GM23248 (cell line): ENCODE data around the gene GABBR2. TPM values are rescaled to one million over a fixed set of nuclear protein-coding genes. Genes with fewer than 3 reads are reported as not detected.

Experiments
- DNase-seq: peaks from one replicate; pipeline ENCODE4 v3.0.0-alpha.2; 2015
- H2AFZ ChIP-seq: fragments of 200-600 bp; sonication (generic); 2 replicates; pipeline ENCODE4 v1.6.1; 2016; ENCODE audit warnings: antibody characterized with exemption
- H3F3A ChIP-seq: fragments of 200-600 bp; sonication (generic); 2 replicates; pipeline ENCODE4 v1.6.1; 2016; ENCODE audit warnings: mild to moderate bottlenecking, antibody characterized with exemption, mixed run types; ENCODE audit not compliant: insufficient read depth
- H3K27ac ChIP-seq: fragments of 200-600 bp; sonication (generic); 2 replicates; pipeline ENCODE4 v1.5.1; 2016; ENCODE audit warnings: mild to moderate bottlenecking
- H3K27me3 ChIP-seq: fragments of 200-600 bp; sonication (generic); replicated peaks from 2 replicates; pipeline ENCODE4 v1.6.1; 2016; ENCODE audit warnings: mild to moderate bottlenecking; ENCODE audit not compliant: insufficient read depth
- H3K36me3 ChIP-seq: fragments of 200-600 bp; sonication (generic); 2 replicates; pipeline ENCODE4 v1.6.1; 2016; ENCODE audit warnings: low read depth, mild to moderate bottlenecking
- H3K4me1 ChIP-seq: fragments of 200-600 bp; sonication (generic); 2 replicates; pipeline ENCODE4 v1.6.1; 2016; ENCODE audit warnings: mild to moderate bottlenecking; ENCODE audit not compliant: insufficient read depth
- H3K4me2 ChIP-seq: fragments of 200-600 bp; sonication (generic); one replicate; pipeline ENCODE4 v1.6.1; 2016; ENCODE audit warnings: mild to moderate bottlenecking; ENCODE audit not compliant: unreplicated experiment
- H3K4me3 ChIP-seq: fragments of 200-600 bp; sonication (generic); 2 replicates; pipeline ENCODE4 v1.5.1; 2016; ENCODE audit warnings: mild to moderate bottlenecking
- H3K79me2 ChIP-seq: fragments of 200-600 bp; sonication (generic); 2 replicates; pipeline ENCODE4 v1.6.1; 2016; ENCODE audit warnings: mild to moderate bottlenecking; ENCODE audit not compliant: insufficient read depth
- H3K9ac ChIP-seq: fragments of 200-600 bp; sonication (generic); 2 replicates; pipeline ENCODE4 v1.6.1; 2016; ENCODE audit warnings: mild to moderate bottlenecking
- H3K9me2 ChIP-seq: fragments of 200-600 bp; sonication (generic); 2 replicates; pipeline ENCODE4 v1.6.1; 2016; ENCODE audit warnings: mixed run types, mild to moderate bottlenecking, moderate library complexity; ENCODE audit not compliant: insufficient read depth
- H3K9me3 ChIP-seq: fragments of 200-600 bp; sonication (generic); one replicate; pipeline ENCODE4 v1.6.1; 2017; ENCODE audit warnings: low read depth
- H4K20me1 ChIP-seq: fragments of 200-600 bp; sonication (generic); 2 replicates; pipeline ENCODE4 v1.6.0; 2016; ENCODE audit not compliant: insufficient read depth
- EZH2 ChIP-seq: fragments of 200-600 bp; sonication (generic); IDR thresholded peaks from 2 replicates; pipeline ENCODE4 v1.6.1; 2018; ENCODE audit warnings: antibody characterized with exemption, mild to moderate bottlenecking; ENCODE audit not compliant: insufficient read depth, poor library complexity, severe bottlenecking
- EZH2phosphoT487 ChIP-seq: fragments of 200-600 bp; sonication (generic); IDR thresholded peaks from 2 replicates; pipeline ENCODE4 v1.6.1; 2018; ENCODE audit warnings: antibody characterized with exemption, moderate library complexity, mild to moderate bottlenecking, low read depth; ENCODE audit not compliant: insufficient read depth
- WGBS, 2 experiments: methylation state at CpG; one replicate each; pipeline ENCODE4 v1.1.6; 2015 to 2017; ENCODE audit warnings: low lambda C conversion rate in 2 of 2, low coverage in 1 of 2; ENCODE audit errors: missing lambda C conversion rate in 2 of 2; 5-methylcytosine and 5-hydroxymethylcytosine counted together
- in situ Hi-C: fragments of 300-500 bp; cut with MboI; formaldehyde crosslinking; loops from 2 replicates; pipeline ENCODE4 v1.15.0; 2020
- polyA plus RNA-seq: library from polyadenylated mRNA; unstranded; fragments of >200 nt; fragmentation: Nextera tagmentation; extraction: Ambion mirVana; gene quantifications from 2 replicates; pipeline ENCODE4 v1.2.1, GENCODE V29; 2016
- total RNA-seq: library from RNA; depleted of rRNA; stranded (reverse); fragments of >200 nt; shearing (Covaris generic); gene quantifications from 2 replicates; pipeline ENCODE4 v1.2.3, GENCODE V29; 2014

The GABBR2 gene
- total and polyA plus RNA-seq, 2 experiments from 2014 or later, result 7.5 to 13.4 TPM

DNA sequence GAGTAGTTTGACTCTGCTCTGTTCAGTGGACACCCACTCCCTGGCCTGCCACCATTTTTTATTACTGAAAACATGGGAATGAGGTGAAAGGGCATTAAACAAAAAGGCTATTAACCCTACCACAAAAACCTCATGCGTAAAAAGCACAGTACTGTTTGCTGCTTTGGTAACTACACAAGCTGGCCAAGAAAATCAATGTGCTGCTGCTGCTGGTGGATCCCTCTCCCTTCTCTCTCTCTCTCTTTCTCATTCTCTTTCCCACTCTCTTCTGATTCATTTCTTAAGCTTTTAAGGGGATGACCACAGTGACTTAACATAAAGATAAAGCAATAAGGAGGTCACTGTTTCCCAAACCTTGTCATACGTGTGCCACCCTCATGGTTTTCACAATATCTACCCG is 270.1 kb downstream of the GABBR2 start:
- DNase-seq, result peak; percentile 46
- H3K36me3 ChIP-seq, result no peaks in the 10 kb centered on the region

DNA sequence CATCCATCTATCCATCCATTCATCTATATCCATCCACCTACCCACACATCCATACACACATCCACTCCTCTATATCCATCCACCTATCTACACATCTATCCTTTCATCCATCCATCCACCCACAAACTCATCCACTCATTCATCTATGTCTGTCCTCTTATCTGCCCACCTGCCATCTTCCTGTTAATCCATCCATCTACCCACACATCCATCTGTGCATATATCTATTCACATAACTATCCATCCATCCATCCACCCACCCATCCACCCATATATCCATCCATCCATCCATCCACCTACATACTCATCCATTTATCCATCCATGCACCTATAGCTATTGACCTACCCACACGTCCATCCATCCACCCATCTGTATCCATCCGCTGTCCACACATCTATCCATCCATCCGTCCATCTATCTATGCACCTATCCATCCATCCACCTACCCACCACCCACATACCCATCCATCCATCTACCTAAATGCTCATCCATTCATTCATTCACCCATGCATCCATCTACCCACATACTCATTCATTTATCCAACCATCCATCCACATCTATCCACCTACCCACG is 271.2 kb downstream of the GABBR2 start:
- H3K4me3 ChIP-seq, result no peak overlapping the region
- H3F3A ChIP-seq, result no peaks in the 10 kb centered on the region
- no peaks in the 10 kb centered on the region for H3K36me3 ChIP-seq
- no peaks in the 10 kb centered on the region for H3K9me2 ChIP-seq
- H3K4me1 ChIP-seq, result 0 out of 2 replicates have a peak, but pooled peaks cover 4% of the 10 kb centered on the region
- in situ Hi-C loops, result no loop called here
- TF ChIP-seq EZH2, result no peak
- TF ChIP-seq EZH2phosphoT487, result no peak
- H3K9me3 ChIP-seq, result no peaks in the 10 kb centered on the region
- no peak overlapping the region for H2AFZ ChIP-seq
- H3K27me3 ChIP-seq, result no peaks in the 10 kb centered on the region
- H4K20me1 ChIP-seq, result no peaks in the 10 kb centered on the region
- no peak overlapping the region for H3K9ac ChIP-seq
- H3K79me2 ChIP-seq, result no peaks in the 10 kb centered on the region
- no peak overlapping the region for H3K27ac ChIP-seq
- no peak overlapping the region for H3K4me2 ChIP-seq
- 57 to 63% methylated on average over 4 of the region's 4 CpGs for WGBS, 2 experiments
- DNase-seq, result no peak

More for the DNA sequence above, 270.1 kb downstream of the GABBR2 start:
- Histone ChIP-seq H3K9me3 (no peaks in the 10 kb centered on the region), H3K27ac (no peak overlapping the region), H3K9me2 (no peaks in the 10 kb centered on the region), H3K79me2 (no peaks in the 10 kb centered on the region), H3K4me3 (no peak overlapping the region), H2AFZ (no peak overlapping the region), H4K20me1 (no peaks in the 10 kb centered on the region), H3K27me3 (no peaks in the 10 kb centered on the region), H3F3A (no peaks in the 10 kb centered on the region), H3K4me1 (0 out of 2 replicates have a peak, but pooled peaks cover 4% of the 10 kb centered on the region), H3K9ac (no peak overlapping the region), H3K4me2 (no peak overlapping the region)
- no peak for TF ChIP-seq EZH2phosphoT487
- TF ChIP-seq EZH2, result no peak
- in situ Hi-C loops, result no loop called here
- WGBS, 2 experiments, result 73 to 81% methylated on average over 3 of the region's 3 CpGs

DNA sequence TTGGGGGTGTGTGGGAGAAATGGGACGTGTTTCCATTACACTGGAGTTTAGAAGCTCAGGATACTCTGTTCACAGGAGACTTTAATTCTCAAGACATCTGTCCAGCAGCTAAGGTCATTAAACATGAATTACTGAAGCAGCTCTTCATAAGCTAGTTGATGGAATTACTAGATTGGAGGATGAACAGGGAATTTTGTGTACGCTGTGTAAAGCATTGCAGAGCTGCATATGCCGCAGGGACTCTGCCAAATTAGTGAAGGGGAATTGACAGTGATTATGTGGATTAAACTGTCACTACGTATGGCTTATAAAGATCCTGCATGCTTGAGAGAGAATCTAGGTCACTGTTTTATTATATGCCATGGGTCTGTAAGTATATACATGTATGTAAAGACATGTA is 275.8 kb downstream of the GABBR2 start:
- no peaks in the 10 kb centered on the region for H3K36me3 ChIP-seq
- no peak overlapping the region for H2AFZ ChIP-seq
- H3K9ac ChIP-seq, result no peak overlapping the region
- no peaks in the 10 kb centered on the region for H3K9me3 ChIP-seq
- H3K9me2 ChIP-seq, result no peaks in the 10 kb centered on the region
- H4K20me1 ChIP-seq, result no peaks in the 10 kb centered on the region
- DNase-seq, result no peak
- no peaks in the 10 kb centered on the region for H3K27me3 ChIP-seq
- H3K4me2 ChIP-seq, result no peak overlapping the region
- peaks cover 24% of the 10 kb centered on the region for H3K4me1 ChIP-seq
- no peak overlapping the region for H3K27ac ChIP-seq
- 67 to 71% methylated on average over 4 of the region's 4 CpGs for WGBS, 2 experiments
- in situ Hi-C loops, result no loop called here
- TF ChIP-seq EZH2 (no peak), EZH2phosphoT487 (no peak)
- no peak overlapping the region for H3K4me3 ChIP-seq
- H3K79me2 ChIP-seq, result no peaks in the 10 kb centered on the region
- peaks cover 33% of the 10 kb centered on the region for H3F3A ChIP-seq

DNA sequence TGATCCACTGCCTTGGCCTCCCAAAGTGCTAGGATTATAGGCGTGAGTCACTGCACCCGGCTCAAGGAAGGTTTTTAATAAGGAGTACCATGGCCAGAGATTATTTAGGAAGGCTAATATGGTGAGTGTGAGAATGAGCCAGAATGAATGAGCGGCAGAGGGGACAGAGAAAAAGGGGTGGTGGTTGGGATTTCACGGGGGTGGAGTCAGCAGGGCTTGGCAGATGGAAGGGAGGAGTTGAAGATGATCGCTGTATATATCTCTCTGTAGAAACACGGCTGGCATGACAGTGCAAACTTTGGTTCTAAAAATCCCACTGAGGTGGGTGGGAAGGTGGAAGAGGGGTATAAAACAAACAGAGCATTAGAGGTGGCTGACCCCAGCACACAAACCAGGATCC is 276.6 kb downstream of the GABBR2 start:
- DNase-seq, result no peak
- Histone ChIP-seq H3K9ac (no peak overlapping the region), H3K4me3 (no peak overlapping the region), H3K79me2 (no peaks in the 10 kb centered on the region), H3K27ac (no peak overlapping the region), H3K9me3 (no peaks in the 10 kb centered on the region), H3K27me3 (no peaks in the 10 kb centered on the region), H3K36me3 (no peaks in the 10 kb centered on the region), H3K9me2 (no peaks in the 10 kb centered on the region), H3K4me1 (peaks cover 31% of the 10 kb centered on the region), H3F3A (peaks cover 39% of the 10 kb centered on the region), H3K4me2 (no peak overlapping the region), H4K20me1 (no peaks in the 10 kb centered on the region), H2AFZ (no peak overlapping the region)
- in situ Hi-C loops, result no loop called here
- TF ChIP-seq EZH2, result no peak
- no peak for TF ChIP-seq EZH2phosphoT487
- 60 to 62% methylated on average over 6 of the region's 6 CpGs for WGBS, 2 experiments
